ENCODE results near the gene AGR3.
"Not testable (repeated sequence)": the region's sequence is repeated elsewhere in the genome, so short reads cannot be mapped to it uniquely, and the experiment has no call there.

Gene AGR3

GRCh38 chr7:16867328-16867727 lies 14.5 kb downstream of the AGR3 start:
- no peaks in the 10 kb centered on the region for H3K4me1 ChIP-seq
- TF ChIP-seq Cebpa-rat (IDR thresholded peaks at IDR 0.05), result no peak
- no peak overlapping the region for H3K27ac ChIP-seq
- H3K4me3 ChIP-seq, result no peak overlapping the region
- H3K27me3 ChIP-seq, result no peaks in the 10 kb centered on the region
- no peaks in the 10 kb centered on the region for H3K36me3 ChIP-seq
- H3K9me3 ChIP-seq, result peaks cover 11% of the 10 kb centered on the region
- H3K4me2 ChIP-seq, result no peak overlapping the region
- H4K20me1 ChIP-seq, result no peaks in the 10 kb centered on the region
- no peak overlapping the region for H3K9ac ChIP-seq

- H3K27ac ChIP-seq, result not testable (repeated sequence)
These were observed 28.6 kb downstream of the AGR3 start for GRCh38 chr7:16853189-16853588.

GRCh38 chr7:16851829-16852228 lies 30.0 kb downstream of the AGR3 start:
- Histone ChIP-seq H3K27ac (no peak overlapping the region), H3K36me3 (no peaks in the 10 kb centered on the region), H3K4me1 (peaks cover 38% of the 10 kb centered on the region), H3K9me3 (no peaks in the 10 kb centered on the region), H3K4me2 (peak overlapping the region; percentile 76), H3K27me3 (no peaks in the 10 kb centered on the region), H3K9ac (no peak overlapping the region), H3K4me3 (0 out of 2 replicates have a peak overlapping the region, but pooled peaks have one; percentile 45), H4K20me1 (no peaks in the 10 kb centered on the region)
- no peak for TF ChIP-seq Cebpa-rat (IDR thresholded peaks at IDR 0.05)

More at GRCh38 chr7:16853189-16853588, 28.6 kb downstream of the AGR3 start:
- H4K20me1 ChIP-seq, H3K4me2 ChIP-seq, H3K9ac ChIP-seq, H3K4me3 ChIP-seq, H3K9me3 ChIP-seq, H3K36me3 ChIP-seq, H3K27me3 ChIP-seq: not testable (repeated sequence)
- peaks cover 38% of the 10 kb centered on the region for H3K4me1 ChIP-seq

- Histone ChIP-seq H3K27ac (no peak overlapping the region), H3K9me3 (no peaks in the 10 kb centered on the region), H3K4me3 (peak overlapping the region; percentile 45), H4K20me1 (no peaks in the 10 kb centered on the region), H3K4me1 (peaks cover 38% of the 10 kb centered on the region), H3K9ac (no peak overlapping the region), H3K27me3 (no peaks in the 10 kb centered on the region), H3K36me3 (no peaks in the 10 kb centered on the region), H3K4me2 (peak overlapping the region; percentile 76)
- no peak for TF ChIP-seq Cebpa-rat (IDR thresholded peaks at IDR 0.05)
These were observed 30.9 kb downstream of the AGR3 start for GRCh38 chr7:16850614-16851466.

GRCh38 chr7:16849296-16850148 lies 32.3 kb downstream of the AGR3 start:
- H3K4me3 ChIP-seq, result no peak overlapping the region
- no peaks in the 10 kb centered on the region for H4K20me1 ChIP-seq
- no peaks in the 10 kb centered on the region for H3K36me3 ChIP-seq
- no peak overlapping the region for H3K27ac ChIP-seq
- no peak overlapping the region for H3K9ac ChIP-seq
- H3K9me3 ChIP-seq, result no peaks in the 10 kb centered on the region
- peak overlapping the region; percentile 76; the same call in 1 of the 2 replicates for H3K4me2 ChIP-seq
- peaks cover 38% of the 10 kb centered on the region for H3K4me1 ChIP-seq
- no peak for TF ChIP-seq Cebpa-rat (IDR thresholded peaks at IDR 0.05)
- no peaks in the 10 kb centered on the region for H3K27me3 ChIP-seq

- Histone ChIP-seq H3K27me3 (no peaks in the 10 kb centered on the region), H3K9me3 (no peaks in the 10 kb centered on the region), H3K27ac (no peak overlapping the region), H3K4me1 (peaks cover 35% of the 10 kb centered on the region), H3K36me3 (no peaks in the 10 kb centered on the region), H4K20me1 (no peaks in the 10 kb centered on the region), H3K9ac (no peak overlapping the region), H3K4me2 (no peak overlapping the region), H3K4me3 (no peak overlapping the region)
- no peak for TF ChIP-seq Cebpa-rat (IDR thresholded peaks at IDR 0.05)
These were observed 34.4 kb downstream of the AGR3 start for GRCh38 chr7:16847381-16847860.

GRCh38 chr7:16846601-16847165 lies 35.1 kb downstream of the AGR3 start:
- no peak overlapping the region for H3K27ac ChIP-seq
- H3K9ac ChIP-seq, result no peak overlapping the region
- H4K20me1 ChIP-seq, result no peaks in the 10 kb centered on the region
- H3K36me3 ChIP-seq, result no peaks in the 10 kb centered on the region
- H3K4me1 ChIP-seq, result peaks cover 27% of the 10 kb centered on the region
- H3K27me3 ChIP-seq, result no peaks in the 10 kb centered on the region
- no peak overlapping the region for H3K4me2 ChIP-seq
- no peak for TF ChIP-seq Cebpa-rat (IDR thresholded peaks at IDR 0.05)
- no peak overlapping the region for H3K4me3 ChIP-seq
- no peaks in the 10 kb centered on the region for H3K9me3 ChIP-seq

- H3K27me3 ChIP-seq, result no peaks in the 10 kb centered on the region
- no peaks in the 10 kb centered on the region for H3K36me3 ChIP-seq
- H3K4me1 ChIP-seq, result peaks cover 18% of the 10 kb centered on the region
- H3K9me3 ChIP-seq, result no peaks in the 10 kb centered on the region
- no peak for TF ChIP-seq Cebpa-rat (IDR thresholded peaks at IDR 0.05)
- H3K4me3 ChIP-seq, result no peak overlapping the region
- H3K9ac ChIP-seq, result no peak overlapping the region
- no peak overlapping the region for H3K4me2 ChIP-seq
- no peak overlapping the region for H3K27ac ChIP-seq
- H4K20me1 ChIP-seq, result no peaks in the 10 kb centered on the region
These were observed 36.0 kb downstream of the AGR3 start for GRCh38 chr7:16845746-16846145.

GRCh38 chr7:16841681-16842080 lies 40.1 kb downstream of the AGR3 start:
- no peak overlapping the region for H3K9ac ChIP-seq
- H3K27me3 ChIP-seq, result no peaks in the 10 kb centered on the region
- no peaks in the 10 kb centered on the region for H3K36me3 ChIP-seq
- no peak overlapping the region for H3K4me3 ChIP-seq
- no peaks in the 10 kb centered on the region for H3K4me1 ChIP-seq
- H3K4me2 ChIP-seq, result no peak overlapping the region
- no peak for TF ChIP-seq Cebpa-rat (IDR thresholded peaks at IDR 0.05)
- H3K9me3 ChIP-seq, result no peaks in the 10 kb centered on the region
- no peaks in the 10 kb centered on the region for H4K20me1 ChIP-seq
- H3K27ac ChIP-seq, result no peak overlapping the region

Measured in BLaER1 (cell line).